IPS-18c (cell line): ENCODE data around the gene CTU1.

Source experiments
- H3K4me3 ChIP-seq: 2 replicates; pipeline ENCODE4 v1.7.0; 2013; ENCODE audit warnings: low read depth, mild to moderate bottlenecking, low read length, moderate library complexity; ENCODE audit not compliant: insufficient read depth
- H3K9me3 ChIP-seq: one replicate; pipeline ENCODE4 v1.6.1; 2013; ENCODE audit warnings: mild to moderate bottlenecking, low read length, moderate library complexity; ENCODE audit not compliant: control insufficient read depth, insufficient read depth

CTU1 gene

GRCh38 chr19:51094696-51095279, 13.4 kb downstream of the CTU1 start:
- Histone ChIP-seq H3K4me3 (no peak overlapping the region), H3K9me3 (no peaks in the 10 kb centered on the region)

GRCh38 chr19:51093510-51094345, 14.5 kb downstream of the CTU1 start:
- Histone ChIP-seq H3K4me3 (no peak overlapping the region), H3K9me3 (no peaks in the 10 kb centered on the region)

- Histone ChIP-seq H3K9me3 (no peaks in the 10 kb centered on the region), H3K4me3 (no peak overlapping the region)
Measured at GRCh38 chr19:51093101-51093500, 15.1 kb downstream of the CTU1 start.

GRCh38 chr19:51091895-51092873, 16.0 kb downstream of the CTU1 start:
- H3K9me3 ChIP-seq, result no peaks in the 10 kb centered on the region

GRCh38 chr19:51091126-51091525, 17.1 kb downstream of the CTU1 start:
- Histone ChIP-seq H3K4me3 (no peak overlapping the region), H3K9me3 (no peaks in the 10 kb centered on the region)

More at GRCh38 chr19:51091895-51092873, 16.0 kb downstream of the CTU1 start:
- no peak overlapping the region for H3K4me3 ChIP-seq

GRCh38 chr19:51090471-51090870, 17.7 kb downstream of the CTU1 start:
- Histone ChIP-seq H3K4me3 (no peak overlapping the region), H3K9me3 (no peaks in the 10 kb centered on the region)

GRCh38 chr19:51089786-51090185, 18.4 kb downstream of the CTU1 start:
- Histone ChIP-seq H3K4me3 (no peak overlapping the region), H3K9me3 (no peaks in the 10 kb centered on the region)

- H3K4me3 ChIP-seq, result no peak overlapping the region
- no peaks in the 10 kb centered on the region for H3K9me3 ChIP-seq
Measured at GRCh38 chr19:51086153-51086850, 21.9 kb downstream of the CTU1 start.

GRCh38 chr19:51084505-51084904, 23.7 kb downstream of the CTU1 start:
- Histone ChIP-seq H3K4me3 (no peak overlapping the region), H3K9me3 (no peaks in the 10 kb centered on the region)

- H3K4me3 ChIP-seq, result no peak overlapping the region
- H3K9me3 ChIP-seq, result no peaks in the 10 kb centered on the region
Measured at GRCh38 chr19:51083783-51084182, 24.4 kb downstream of the CTU1 start.

GRCh38 chr19:51083181-51083580, 25.0 kb downstream of the CTU1 start:
- Histone ChIP-seq H3K9me3 (no peaks in the 10 kb centered on the region), H3K4me3 (no peak overlapping the region)

GRCh38 chr19:51082611-51083010, 25.6 kb downstream of the CTU1 start, which contains the start of gene KLK14:
KLK14 (minus strand) TSS chr19:51082887; CDS start chr19:51082614, 273 bp downstream.
- H3K9me3 ChIP-seq, result no peaks in the 10 kb centered on the region
- H3K4me3 ChIP-seq, result no peak within 1 kb of the TSS

GRCh38 chr19:51081476-51081875, 26.7 kb downstream of the CTU1 start:
- H3K4me3 ChIP-seq, result no peak overlapping the region
- H3K9me3 ChIP-seq, result no peaks in the 10 kb centered on the region

- no peaks in the 10 kb centered on the region for H3K9me3 ChIP-seq
- no peak overlapping the region for H3K4me3 ChIP-seq
Measured at GRCh38 chr19:51079481-51080110, 28.6 kb downstream of the CTU1 start.

- Histone ChIP-seq H3K4me3 (no peak overlapping the region), H3K9me3 (no peaks in the 10 kb centered on the region)
Measured at GRCh38 chr19:51078731-51079130, 29.5 kb downstream of the CTU1 start.

GRCh38 chr19:51078104-51078503, 30.1 kb downstream of the CTU1 start:
- no peaks in the 10 kb centered on the region for H3K9me3 ChIP-seq
- no peak overlapping the region for H3K4me3 ChIP-seq
